Spleen (tissue), 11 donors: ENCODE data around the gene STARD13. TPM values are rescaled to one million over a fixed set of nuclear protein-coding genes. Genes with fewer than 3 reads are reported as not detected.

Experiments
- DNase-seq: peaks from one replicate; pipeline ENCODE4 v3.0.0-alpha.2; 2020
- H3K27ac ChIP-seq, 8 donors: fragments of 200-600 bp; sonication (generic) in 7 of 8; 1 replicate in 4 of 8; 2 replicates in 4 of 8; pipeline versions ENCODE4 v1.5.0 to v1.8.0; 2016 to 2021; ENCODE audit warnings: inconsistent platforms in 4 of 8, mild to moderate bottlenecking in 4 of 8, moderate library complexity in 1 of 8
- H3K27me3 ChIP-seq, 7 donors: fragments of 200-600 bp; sonication (generic) in 6 of 7; replicated peaks in 1 of 7; 1 replicate in 4 of 7; 2 replicates in 3 of 7; pipeline versions ENCODE4 v1.5.0 to v1.8.0; 2016 to 2021; ENCODE audit warnings: inconsistent platforms in 3 of 7, mild to moderate bottlenecking in 1 of 7
- H3K36me3 ChIP-seq, 6 donors: fragments of 200-600 bp; sonication (generic) in 5 of 6; 1 replicate in 4 of 6; 2 replicates in 2 of 6; pipeline versions ENCODE4 v1.5.0 to v1.8.0; 2016 to 2021; ENCODE audit warnings: inconsistent platforms in 2 of 6
- H3K4me1 ChIP-seq, 6 donors: fragments of 200-600 bp; sonication (generic) in 5 of 6; 1 replicate in 3 of 6; 2 replicates in 3 of 6; pipeline versions ENCODE4 v1.5.0 to v1.8.0; 2016 to 2021; ENCODE audit warnings: inconsistent platforms in 3 of 6
- H3K4me3 ChIP-seq, 8 donors: fragments of 200-600 bp; sonication (generic) in 7 of 8; 1 replicate in 4 of 8; 2 replicates in 4 of 8; pipeline versions ENCODE4 v1.5.0 to v1.8.0; 2016 to 2021; ENCODE audit warnings: inconsistent platforms in 4 of 8, mild to moderate bottlenecking in 4 of 8, moderate library complexity in 2 of 8
- H3K9me3 ChIP-seq, 8 donors: fragments of 200-600 bp; sonication (generic) in 7 of 8; 1 replicate in 4 of 8; 2 replicates in 4 of 8; pipeline versions ENCODE4 v1.5.0 to v1.8.0; 2016 to 2021; ENCODE audit warnings: inconsistent platforms in 4 of 8
- POLR2A ChIP-seq, 3 donors: fragments of 450-650 bp; IDR thresholded peaks; one replicate each; pipeline ENCODE4 v1.5.1; 2017; ENCODE audit warnings: antibody characterized with exemption in 3 of 3, mild to moderate bottlenecking in 1 of 3
- POLR2AphosphoS5 ChIP-seq, 3 donors: sonication (generic); formaldehyde crosslinking; IDR thresholded peaks; one replicate each; pipeline ENCODE4 v1.5.1; 2017; ENCODE audit warnings: antibody characterized with exemption in 3 of 3
- WGBS, 5 donors: extraction: QIAGEN DNeasy Blood & Tissue Kit in 3 of 5; methylation state at CpG; one replicate each; pipeline versions ENCODE4 v1.1.5 to v1.1.7; 2013 to 2018; 5-methylcytosine and 5-hydroxymethylcytosine counted together
- intact Hi-C: fragments of 100-400 bp; cut with DNase I; formaldehyde crosslinking; loops from one replicate; pipeline ENCODE4 v1.15.0; 2023; ENCODE audit warnings: low total_unique reads
- polyA plus RNA-seq, 3 donors: library from polyadenylated mRNA; stranded (reverse); fragments of 200-250 nt; gene quantifications; one replicate each; pipeline ENCODE4 v1.2.1, GENCODE V29; 2013
- total RNA-seq, 7 donors: library from RNA; depleted of rRNA in 3 of 7; stranded (reverse); fragments of >200 nt in 3 of 7; fragmentation: NEBNext Ultra II Directional in 4 of 7; extraction: Animal tissue kit (Norgen Biotek cat#: 25700) in 4 of 7; gene quantifications; one replicate each; pipeline versions ENCODE4 v1.1.0 to v1.2.1, GENCODE V29; 2016 to 2021
- TF ChIP-seq, protein P1 (sequence below), 11 experiments: fragments of 200-600 bp in 7 of 11; fragments of 450-650 bp in 4 of 11; sonication (generic) in 4 of 11; IDR thresholded peaks in 8 of 11; conservative IDR thresholded peaks in 3 of 11; 1 replicate in 7 of 11; 2 replicates in 4 of 11; pipeline versions ENCODE4 v1.4.0 to v1.8.0; 2016 to 2021; ENCODE audit warnings: antibody characterized with exemption in 11 of 11, inconsistent platforms in 4 of 11, mild to moderate bottlenecking in 1 of 11
- donor health status: healthy with polysubstance abuse.
- donor health status: DM: no; HTN: no; CAD: no; lungs with moderate emphysema.
- donor health status: DM: no; HTN: no; CAD: no.
- donor health status: Bipolar disorder and iron deficiency.
- donor health status: healthy.
- donor health status: DM: no; HTN: no; CAD: no.
- donor health status: DM: yes; HTN: yes; CAD: no.

STARD13 gene
- total and polyA plus RNA-seq, 10 donors: 1.4 to 58.1 (median 26.7) TPM

DNA sequence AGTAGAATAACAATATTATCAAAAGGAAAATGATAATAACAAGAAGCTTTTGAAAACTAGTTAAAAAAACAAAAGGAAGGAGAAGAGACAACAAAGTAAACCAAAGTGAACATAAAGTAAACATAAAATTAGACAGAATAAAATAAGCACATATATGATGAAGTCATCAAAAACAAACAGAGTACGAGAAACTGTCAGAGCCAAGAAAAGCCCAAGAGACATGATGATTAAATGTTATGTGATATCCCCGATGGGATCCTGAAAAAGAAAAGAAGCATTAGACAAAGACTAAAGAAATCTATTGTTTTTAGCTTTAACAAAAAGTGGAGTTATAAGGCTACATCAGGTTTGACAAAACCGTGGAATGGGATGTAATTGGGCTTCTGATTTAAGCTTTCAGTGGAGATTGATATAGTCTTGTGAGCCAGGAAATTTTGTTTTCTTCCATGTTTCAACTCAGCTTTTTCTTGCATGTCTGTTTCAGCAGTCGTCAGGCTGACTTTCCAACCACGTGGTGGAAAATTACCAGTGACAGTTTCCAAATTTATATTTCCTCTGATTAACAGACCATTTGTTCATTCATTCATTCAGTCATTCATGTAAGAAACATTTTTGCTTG, 204.5 kb downstream of the STARD13 start:
- Histone ChIP-seq H3K9me3 (no peaks in the 10 kb centered on the region), H3K36me3 (no peaks in the 10 kb centered on the region), H3K4me1 (no peaks in the 10 kb centered on the region), H3K27me3 (no peaks in the 10 kb centered on the region), H3K4me3 (no peak overlapping the region), H3K27ac (no peak overlapping the region)
- WGBS, 5 donors: 64 to 77% (median 75%) methylated on average over 5 of the region's 5 CpGs
- no peak for DNase-seq
- intact Hi-C loops: no loop called here
- no peak for TF ChIP-seq POLR2AphosphoS5 (IDR thresholded peaks at IDR 0.05)
- TF ChIP-seq, protein P1, sequence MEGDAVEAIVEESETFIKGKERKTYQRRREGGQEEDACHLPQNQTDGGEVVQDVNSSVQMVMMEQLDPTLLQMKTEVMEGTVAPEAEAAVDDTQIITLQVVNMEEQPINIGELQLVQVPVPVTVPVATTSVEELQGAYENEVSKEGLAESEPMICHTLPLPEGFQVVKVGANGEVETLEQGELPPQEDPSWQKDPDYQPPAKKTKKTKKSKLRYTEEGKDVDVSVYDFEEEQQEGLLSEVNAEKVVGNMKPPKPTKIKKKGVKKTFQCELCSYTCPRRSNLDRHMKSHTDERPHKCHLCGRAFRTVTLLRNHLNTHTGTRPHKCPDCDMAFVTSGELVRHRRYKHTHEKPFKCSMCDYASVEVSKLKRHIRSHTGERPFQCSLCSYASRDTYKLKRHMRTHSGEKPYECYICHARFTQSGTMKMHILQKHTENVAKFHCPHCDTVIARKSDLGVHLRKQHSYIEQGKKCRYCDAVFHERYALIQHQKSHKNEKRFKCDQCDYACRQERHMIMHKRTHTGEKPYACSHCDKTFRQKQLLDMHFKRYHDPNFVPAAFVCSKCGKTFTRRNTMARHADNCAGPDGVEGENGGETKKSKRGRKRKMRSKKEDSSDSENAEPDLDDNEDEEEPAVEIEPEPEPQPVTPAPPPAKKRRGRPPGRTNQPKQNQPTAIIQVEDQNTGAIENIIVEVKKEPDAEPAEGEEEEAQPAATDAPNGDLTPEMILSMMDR (IDR thresholded peaks at IDR 0.05 in 8 of 11, conservative IDR thresholded peaks at IDR 0.05 in 3 of 11): no peak
- no peak for TF ChIP-seq POLR2A (IDR thresholded peaks at IDR 0.05)

DNA sequence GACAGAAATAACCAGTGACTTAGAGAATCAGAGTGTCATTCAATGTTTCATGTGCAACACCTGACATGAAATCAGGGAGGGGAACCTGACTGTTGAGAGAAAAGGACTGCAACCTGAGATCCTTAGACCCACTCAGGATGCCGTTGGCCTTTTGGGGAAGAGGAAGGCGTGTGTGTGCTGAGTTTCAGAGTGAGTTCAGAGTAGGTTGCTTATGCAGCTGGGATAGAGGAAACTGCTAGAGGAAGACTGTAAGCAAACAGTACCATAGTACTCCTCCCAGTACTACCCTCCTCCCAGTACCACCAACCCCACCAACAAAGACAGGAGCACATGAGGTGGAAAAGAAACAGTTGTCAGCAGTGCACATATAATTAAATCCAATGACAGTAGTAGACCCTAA, 205.6 kb downstream of the STARD13 start:
- H3K27ac ChIP-seq: no peak overlapping the region
- H3K4me1 ChIP-seq: no peaks in the 10 kb centered on the region
- TF ChIP-seq POLR2A (IDR thresholded peaks at IDR 0.05) (no peak), POLR2AphosphoS5 (IDR thresholded peaks at IDR 0.05) (no peak)
- TF ChIP-seq, protein P1 (IDR thresholded peaks at IDR 0.05 in 8 of 11, conservative IDR thresholded peaks at IDR 0.05 in 3 of 11): no peak
- intact Hi-C loops: no loop called here
- no peaks in the 10 kb centered on the region for H3K27me3 ChIP-seq
- H3K4me3 ChIP-seq: no peak overlapping the region
- H3K9me3 ChIP-seq: no peaks in the 10 kb centered on the region
- WGBS, 5 donors: 7 to 55% (median 39%) methylated on average over 2 of the region's 2 CpGs
- no peaks in the 10 kb centered on the region for H3K36me3 ChIP-seq
- no peak for DNase-seq

DNA sequence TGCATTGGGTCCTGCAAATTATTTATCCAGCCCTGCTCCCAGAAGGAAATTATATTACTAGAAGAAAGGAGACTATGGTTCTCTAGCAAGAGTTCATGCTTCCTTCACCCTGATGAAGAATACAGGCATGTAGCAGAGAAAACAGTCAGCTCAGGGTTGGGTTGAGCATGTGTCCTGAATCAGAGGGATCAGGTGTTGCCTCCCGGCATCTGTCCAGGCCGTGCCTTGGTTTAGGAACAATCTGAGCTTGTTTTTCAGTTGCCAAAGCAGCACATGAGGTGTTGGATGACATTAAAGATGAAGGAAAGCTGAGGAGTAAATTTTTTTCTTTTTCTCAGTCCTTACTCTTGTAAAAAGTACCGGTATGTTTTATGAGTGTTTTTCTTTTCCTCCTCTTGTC, 207.3 kb downstream of the STARD13 start:
- no peaks in the 10 kb centered on the region for H3K36me3 ChIP-seq
- H3K4me3 ChIP-seq: no peak overlapping the region
- intact Hi-C loops: no loop called here
- no peaks in the 10 kb centered on the region for H3K27me3 ChIP-seq
- no peak for DNase-seq
- H3K4me1 ChIP-seq: no peaks in the 10 kb centered on the region
- whole genome bisulfite sequencing, 5 donors: 82 to 97% (median 90%) methylated on average over 3 of the region's 3 CpGs
- TF ChIP-seq POLR2A (IDR thresholded peaks at IDR 0.05) (no peak), POLR2AphosphoS5 (IDR thresholded peaks at IDR 0.05) (no peak)
- TF ChIP-seq, protein P1 (IDR thresholded peaks at IDR 0.05 in 8 of 11, conservative IDR thresholded peaks at IDR 0.05 in 3 of 11): no peak
- no peaks in the 10 kb centered on the region for H3K9me3 ChIP-seq
- no peak overlapping the region for H3K27ac ChIP-seq

GRCh38 chr13:33076001-33076992, 209.3 kb downstream of the STARD13 start:
- DNase-seq: no peak
- H3K27ac ChIP-seq: no peak overlapping the region
- H3K9me3 ChIP-seq: no peaks in the 10 kb centered on the region
- H3K27me3 ChIP-seq: no peaks in the 10 kb centered on the region
- H3K4me1 ChIP-seq: no peaks in the 10 kb centered on the region
- intact Hi-C loops: no loop called here
- TF ChIP-seq, protein P1 (IDR thresholded peaks at IDR 0.05 in 8 of 11, conservative IDR thresholded peaks at IDR 0.05 in 3 of 11): no peak
- TF ChIP-seq POLR2A (IDR thresholded peaks at IDR 0.05) (no peak), POLR2AphosphoS5 (IDR thresholded peaks at IDR 0.05) (no peak)
- H3K36me3 ChIP-seq: no peaks in the 10 kb centered on the region
- WGBS, 5 donors: 89 to 95% (median 93%) methylated on average over 10 of the region's 10 CpGs
- H3K4me3 ChIP-seq: no peak overlapping the region
